ENCODE results near the gene HOATZ. TPM values are rescaled to one million over a fixed set of nuclear protein-coding genes. Genes with fewer than 3 reads are reported as not detected.

Gene HOATZ
- total and polyA plus RNA-seq, 2 of the 13 experiments (the other 11 are each of a cell fraction or from before 2014, with no cell fraction given) = not detected

GRCh38 chr11:111571829-111572501, 57.4 kb downstream of the HOATZ start (continued):
- TF ChIP-seq ZNF414 (CRISPR knock-in tag; IDR thresholded peaks at IDR 0.05) (no peak), AHDC1 (CRISPR knock-in tag; IDR thresholded peaks at IDR 0.05; ENCODE audit: borderline replicate concordance) (no peak), ZNF781 (CRISPR knock-in tag; IDR thresholded peaks at IDR 0.05; ENCODE audit: borderline replicate concordance, not compliant biosample characterization) (peak; percentile 34), GPBP1L1 (CRISPR knock-in tag; IDR thresholded peaks at IDR 0.05) (no peak), PHF21A (CRISPR knock-in tag; IDR thresholded peaks at IDR 0.05) (no peak), E2F5 (CRISPR knock-in tag; conservative IDR thresholded peaks at IDR 0.05) (no peak), SMAD3 (CRISPR knock-in tag; IDR thresholded peaks at IDR 0.05) (no peak), ZNF740 (CRISPR knock-in tag; IDR thresholded peaks at IDR 0.05) (no peak), TAF1 (CRISPR knock-in tag; IDR thresholded peaks at IDR 0.05) (no peak), FLYWCH1 (CRISPR knock-in tag; IDR thresholded peaks at IDR 0.05) (no peak), ZNF468 (CRISPR knock-in tag; IDR thresholded peaks at IDR 0.05) (no peak), SAP130 (CRISPR knock-in tag; IDR thresholded peaks at IDR 0.05; ENCODE audit: low read depth) (no peak), ZNF180 (CRISPR knock-in tag; IDR thresholded peaks at IDR 0.05; ENCODE audit: borderline replicate concordance, low read depth) (no peak)
- TF ChIP-seq, protein P1, sequence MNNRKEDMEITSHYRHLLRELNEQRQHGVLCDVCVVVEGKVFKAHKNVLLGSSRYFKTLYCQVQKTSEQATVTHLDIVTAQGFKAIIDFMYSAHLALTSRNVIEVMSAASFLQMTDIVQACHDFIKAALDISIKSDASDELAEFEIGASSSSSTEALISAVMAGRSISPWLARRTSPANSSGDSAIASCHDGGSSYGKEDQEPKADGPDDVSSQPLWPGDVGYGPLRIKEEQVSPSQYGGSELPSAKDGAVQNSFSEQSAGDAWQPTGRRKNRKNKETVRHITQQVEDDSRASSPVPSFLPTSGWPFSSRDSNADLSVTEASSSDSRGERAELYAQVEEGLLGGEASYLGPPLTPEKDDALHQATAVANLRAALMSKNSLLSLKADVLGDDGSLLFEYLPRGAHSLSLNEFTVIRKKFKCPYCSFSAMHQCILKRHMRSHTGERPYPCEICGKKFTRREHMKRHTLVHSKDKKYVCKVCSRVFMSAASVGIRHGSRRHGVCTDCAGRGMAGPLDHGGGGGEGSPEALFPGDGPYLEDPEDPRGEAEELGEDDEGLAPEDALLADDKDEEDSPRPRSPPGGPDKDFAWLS (CRISPR knock-in tag; IDR thresholded peaks at IDR 0.05; ENCODE audit: borderline replicate concordance) = no peak
- TF ChIP-seq, protein P2, sequence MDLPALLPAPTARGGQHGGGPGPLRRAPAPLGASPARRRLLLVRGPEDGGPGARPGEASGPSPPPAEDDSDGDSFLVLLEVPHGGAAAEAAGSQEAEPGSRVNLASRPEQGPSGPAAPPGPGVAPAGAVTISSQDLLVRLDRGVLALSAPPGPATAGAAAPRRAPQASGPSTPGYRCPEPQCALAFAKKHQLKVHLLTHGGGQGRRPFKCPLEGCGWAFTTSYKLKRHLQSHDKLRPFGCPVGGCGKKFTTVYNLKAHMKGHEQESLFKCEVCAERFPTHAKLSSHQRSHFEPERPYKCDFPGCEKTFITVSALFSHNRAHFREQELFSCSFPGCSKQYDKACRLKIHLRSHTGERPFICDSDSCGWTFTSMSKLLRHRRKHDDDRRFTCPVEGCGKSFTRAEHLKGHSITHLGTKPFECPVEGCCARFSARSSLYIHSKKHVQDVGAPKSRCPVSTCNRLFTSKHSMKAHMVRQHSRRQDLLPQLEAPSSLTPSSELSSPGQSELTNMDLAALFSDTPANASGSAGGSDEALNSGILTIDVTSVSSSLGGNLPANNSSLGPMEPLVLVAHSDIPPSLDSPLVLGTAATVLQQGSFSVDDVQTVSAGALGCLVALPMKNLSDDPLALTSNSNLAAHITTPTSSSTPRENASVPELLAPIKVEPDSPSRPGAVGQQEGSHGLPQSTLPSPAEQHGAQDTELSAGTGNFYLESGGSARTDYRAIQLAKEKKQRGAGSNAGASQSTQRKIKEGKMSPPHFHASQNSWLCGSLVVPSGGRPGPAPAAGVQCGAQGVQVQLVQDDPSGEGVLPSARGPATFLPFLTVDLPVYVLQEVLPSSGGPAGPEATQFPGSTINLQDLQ (CRISPR knock-in tag; IDR thresholded peaks at IDR 0.05) = no peak
